NCI-H2171 treated with DMSO at 0.1 percent for 48 hours (cell line): ENCODE measurements around the gene TOP3A.
"Not testable (repeated sequence)": the region's sequence is repeated elsewhere in the genome, so short reads cannot be mapped to it uniquely, and the experiment has no call there.

ENCODE experiments used
- DNase-seq: peaks from one replicate; lab custom pipeline; 2025; lab: John Stamatoyannopoulos, UW

The TOP3A gene, protein sequence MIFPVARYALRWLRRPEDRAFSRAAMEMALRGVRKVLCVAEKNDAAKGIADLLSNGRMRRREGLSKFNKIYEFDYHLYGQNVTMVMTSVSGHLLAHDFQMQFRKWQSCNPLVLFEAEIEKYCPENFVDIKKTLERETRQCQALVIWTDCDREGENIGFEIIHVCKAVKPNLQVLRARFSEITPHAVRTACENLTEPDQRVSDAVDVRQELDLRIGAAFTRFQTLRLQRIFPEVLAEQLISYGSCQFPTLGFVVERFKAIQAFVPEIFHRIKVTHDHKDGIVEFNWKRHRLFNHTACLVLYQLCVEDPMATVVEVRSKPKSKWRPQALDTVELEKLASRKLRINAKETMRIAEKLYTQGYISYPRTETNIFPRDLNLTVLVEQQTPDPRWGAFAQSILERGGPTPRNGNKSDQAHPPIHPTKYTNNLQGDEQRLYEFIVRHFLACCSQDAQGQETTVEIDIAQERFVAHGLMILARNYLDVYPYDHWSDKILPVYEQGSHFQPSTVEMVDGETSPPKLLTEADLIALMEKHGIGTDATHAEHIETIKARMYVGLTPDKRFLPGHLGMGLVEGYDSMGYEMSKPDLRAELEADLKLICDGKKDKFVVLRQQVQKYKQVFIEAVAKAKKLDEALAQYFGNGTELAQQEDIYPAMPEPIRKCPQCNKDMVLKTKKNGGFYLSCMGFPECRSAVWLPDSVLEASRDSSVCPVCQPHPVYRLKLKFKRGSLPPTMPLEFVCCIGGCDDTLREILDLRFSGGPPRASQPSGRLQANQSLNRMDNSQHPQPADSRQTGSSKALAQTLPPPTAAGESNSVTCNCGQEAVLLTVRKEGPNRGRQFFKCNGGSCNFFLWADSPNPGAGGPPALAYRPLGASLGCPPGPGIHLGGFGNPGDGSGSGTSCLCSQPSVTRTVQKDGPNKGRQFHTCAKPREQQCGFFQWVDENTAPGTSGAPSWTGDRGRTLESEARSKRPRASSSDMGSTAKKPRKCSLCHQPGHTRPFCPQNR

DNA sequence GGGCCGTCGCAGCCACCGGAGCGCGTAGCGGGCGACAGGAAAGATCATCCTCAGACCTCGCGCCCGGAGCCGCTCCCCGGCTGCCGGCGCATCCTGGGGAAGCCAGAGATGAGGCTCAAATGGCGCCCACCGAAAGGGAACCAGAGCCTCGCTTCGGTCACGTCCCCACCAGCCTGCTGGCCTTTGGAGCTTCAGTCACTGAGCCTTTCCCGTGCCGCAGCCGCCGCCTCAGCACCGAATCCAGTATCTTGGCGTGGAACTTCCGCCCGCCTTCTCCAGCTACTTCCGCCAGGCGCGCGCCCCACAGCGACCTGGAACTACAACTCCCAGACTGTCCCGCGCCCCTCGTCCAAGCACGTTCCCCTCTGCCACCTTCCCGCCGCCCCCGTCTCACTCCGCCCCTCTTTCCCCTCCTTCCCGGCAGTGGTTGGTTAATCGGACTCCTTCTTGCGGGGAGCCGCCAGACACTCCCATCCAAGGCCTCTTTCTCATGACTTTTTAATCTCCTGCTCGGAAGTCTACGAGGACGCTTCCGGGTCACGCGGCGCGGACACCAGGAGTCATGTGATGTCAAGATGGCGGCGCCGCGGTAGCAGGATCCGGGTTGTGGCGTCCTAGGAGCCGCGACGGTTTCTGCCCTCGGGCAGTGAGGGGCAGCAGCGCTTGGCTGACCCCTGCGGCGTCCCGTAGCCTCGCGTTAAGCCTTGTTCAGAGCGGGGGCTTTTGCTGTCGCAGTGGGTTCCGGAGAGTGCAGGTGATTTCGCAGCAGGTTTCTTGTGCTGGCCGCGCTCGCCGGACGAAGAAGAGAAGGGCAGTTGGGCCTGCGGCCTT, at the start of gene TOP3A, which contains the start of gene SMCR8:
TOP3A (minus strand) TSS at position 264 of the 831 bp plus-strand sequence; CDS start at position 48, 216 bp downstream.
SMCR8 (plus strand) TSS at position 563 of the 831 bp plus-strand sequence. CDS start 497 bp downstream, outside the sequence.
- DNase-seq, result peak; percentile 98

DNA sequence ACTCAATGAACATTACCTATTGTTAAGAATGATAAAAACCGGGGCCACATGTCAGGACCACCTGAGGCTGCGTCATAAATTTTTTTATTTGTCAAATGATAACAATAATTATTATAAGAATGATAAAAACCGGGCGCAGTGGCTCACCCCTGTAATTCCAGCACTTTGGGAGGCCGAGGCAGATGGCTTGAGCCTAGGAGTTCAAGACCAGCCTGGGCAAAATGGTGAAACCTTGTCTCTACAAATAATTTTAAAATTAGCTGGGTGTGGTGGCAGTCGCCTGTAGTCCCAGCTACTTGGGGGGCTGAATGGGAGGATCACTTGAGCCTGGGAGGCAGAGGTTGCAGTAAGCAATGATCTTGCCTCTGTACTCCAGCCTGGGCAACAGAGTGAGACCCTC, 49.4 kb upstream of the TOP3A start:
- DNase-seq, result no peak

DNA sequence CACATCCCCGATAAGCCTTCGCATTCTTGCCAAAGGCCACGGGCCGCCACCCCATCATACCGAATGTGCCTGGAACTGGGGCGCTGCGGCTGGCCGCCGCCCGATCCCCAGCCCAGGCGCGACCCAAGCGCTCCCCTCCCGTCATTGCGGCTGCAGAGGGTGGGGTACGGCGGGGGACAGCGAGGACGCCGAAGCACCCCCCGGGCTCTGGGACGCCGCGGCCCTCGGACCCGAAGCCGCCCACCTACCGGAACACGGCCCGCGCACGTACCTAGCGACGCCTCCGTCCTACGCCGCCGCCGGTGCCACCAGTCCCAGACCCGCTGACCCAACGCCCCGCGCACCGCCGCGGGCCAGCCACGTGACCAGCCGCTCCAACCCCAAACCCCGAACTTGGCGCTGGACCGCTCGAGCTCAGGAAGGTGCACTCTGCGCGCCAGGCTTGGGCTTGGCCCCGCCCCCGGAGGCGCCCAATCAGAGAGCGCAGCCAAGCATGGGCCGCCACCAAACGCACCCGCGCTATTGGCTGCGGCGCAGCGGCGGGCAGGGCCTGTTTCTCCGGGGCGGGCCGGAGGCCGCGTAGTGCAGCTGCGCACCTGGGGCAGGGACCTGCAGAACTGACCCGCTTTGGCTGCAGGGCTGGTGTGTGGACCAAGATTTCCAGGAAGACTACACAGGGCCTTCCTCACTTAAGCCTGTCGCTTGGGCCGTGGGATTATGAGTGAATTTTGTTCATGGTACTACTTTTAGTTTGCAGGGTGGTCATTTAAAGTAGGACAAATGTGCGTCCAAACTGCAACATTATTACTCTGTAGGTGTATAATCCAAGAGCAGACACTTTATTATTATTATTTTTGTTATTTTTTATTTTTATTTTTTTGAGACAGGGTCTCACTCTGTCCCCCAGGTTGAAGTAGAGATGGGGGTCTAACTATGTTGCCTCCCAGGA, 48.6 kb upstream of the TOP3A start, which contains the start of gene SHMT1:
SHMT1 (minus strand) TSS at position 450 of the 949 bp plus-strand sequence. CDS start 7,569 bp downstream, outside the sequence.
- peak; percentile 89 for DNase-seq

DNA sequence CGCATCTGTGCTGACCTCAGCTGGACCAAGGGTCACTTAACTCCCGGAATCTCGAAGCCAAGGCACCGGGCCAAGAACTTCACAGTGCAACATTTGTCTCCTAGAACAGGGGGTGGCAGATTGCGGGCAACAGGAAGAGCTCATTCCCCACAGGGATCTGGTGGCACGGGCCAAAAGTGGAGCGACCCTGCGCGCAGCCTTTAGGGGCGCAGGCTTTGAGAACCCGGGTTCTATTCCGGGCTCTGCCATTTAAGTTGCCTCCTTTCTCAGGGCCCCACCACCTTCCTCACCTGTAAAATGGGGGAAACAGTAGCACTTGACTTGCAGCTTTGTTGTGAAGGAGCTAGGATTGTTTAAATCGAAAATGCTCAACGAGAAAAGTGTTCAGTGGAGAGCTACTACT, 47.9 kb upstream of the TOP3A start:
- peak; percentile 29 for DNase-seq

DNA sequence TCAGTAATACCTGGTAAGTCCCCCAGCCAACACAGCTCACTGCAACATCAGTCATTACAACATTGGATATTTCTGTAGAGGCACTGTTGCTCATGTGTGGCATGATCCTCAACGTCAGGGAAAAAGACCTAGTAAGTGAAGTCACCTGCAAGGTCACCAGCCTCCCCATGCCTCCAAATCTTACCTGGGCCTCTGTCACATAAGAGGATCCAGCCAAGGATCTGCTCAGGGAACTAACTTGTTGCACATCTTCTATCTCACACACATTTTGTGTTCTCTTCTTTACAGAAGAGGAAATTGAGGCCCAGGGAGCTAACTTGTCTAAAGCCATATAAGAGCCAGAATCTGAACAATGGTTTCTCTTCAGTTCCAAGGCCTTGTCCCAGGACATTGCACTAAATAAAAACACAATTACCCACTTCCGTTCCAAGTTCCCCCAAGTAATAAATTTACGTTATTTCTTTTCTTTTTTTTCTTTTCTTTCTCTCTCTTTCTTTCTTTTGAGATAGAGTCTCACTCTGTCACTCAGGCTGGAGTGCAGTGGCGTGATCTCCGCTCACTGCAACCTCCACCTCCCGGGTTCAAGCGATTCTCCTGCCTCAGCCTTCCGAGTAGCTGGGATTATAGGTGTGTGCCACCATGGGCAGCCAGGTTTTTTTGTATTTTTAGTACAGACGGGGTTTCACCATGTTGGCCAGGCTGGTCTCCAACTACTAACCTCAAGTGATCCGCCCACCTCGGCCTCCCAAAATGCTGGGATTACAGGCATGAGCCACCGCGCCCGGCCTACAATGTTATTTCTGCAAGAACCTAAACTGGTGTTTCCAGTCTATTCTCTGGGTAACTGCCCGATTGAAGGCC, 47.3 kb upstream of the TOP3A start:
- no peak for DNase-seq

DNA sequence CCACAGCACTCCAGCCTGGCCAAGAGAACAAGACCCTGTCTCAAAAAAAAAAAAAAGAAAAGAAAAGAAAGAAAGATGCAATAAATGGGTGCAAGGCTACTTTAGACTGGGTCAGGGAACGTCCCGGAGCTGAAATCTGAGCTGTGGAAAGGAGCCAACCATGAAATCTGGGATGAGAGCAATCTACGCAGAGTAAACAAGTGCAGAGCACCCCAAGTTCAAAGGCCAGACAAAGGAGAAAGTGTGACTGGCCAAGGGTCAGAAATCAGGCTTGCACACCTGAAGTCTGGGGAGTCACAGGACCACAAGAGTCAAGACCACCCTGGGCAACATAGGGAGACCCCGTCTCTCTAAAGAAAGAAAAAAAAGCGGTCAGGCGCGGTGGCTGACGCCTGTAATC, 45.7 kb upstream of the TOP3A start:
- DNase-seq, result no peak

DNA sequence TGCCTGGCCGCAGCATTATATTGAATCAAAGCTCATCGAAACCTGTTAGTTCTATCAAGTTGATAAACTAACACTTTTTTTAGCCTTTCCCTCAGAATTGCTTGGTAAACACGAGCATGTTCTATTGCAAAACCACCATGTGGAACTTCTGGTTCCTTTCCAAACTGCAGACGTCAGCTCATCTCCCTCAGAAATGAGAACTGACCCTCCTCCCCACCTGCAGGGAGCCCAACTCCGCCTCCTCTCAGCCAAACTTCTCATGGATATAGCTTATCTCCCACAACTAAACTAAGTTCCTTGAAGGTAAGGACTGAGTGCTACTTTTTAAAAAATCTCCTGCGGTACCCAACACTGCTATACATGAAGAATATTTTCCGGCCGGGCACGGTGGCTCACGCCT, 41.8 kb upstream of the TOP3A start:
- no peak for DNase-seq

DNA sequence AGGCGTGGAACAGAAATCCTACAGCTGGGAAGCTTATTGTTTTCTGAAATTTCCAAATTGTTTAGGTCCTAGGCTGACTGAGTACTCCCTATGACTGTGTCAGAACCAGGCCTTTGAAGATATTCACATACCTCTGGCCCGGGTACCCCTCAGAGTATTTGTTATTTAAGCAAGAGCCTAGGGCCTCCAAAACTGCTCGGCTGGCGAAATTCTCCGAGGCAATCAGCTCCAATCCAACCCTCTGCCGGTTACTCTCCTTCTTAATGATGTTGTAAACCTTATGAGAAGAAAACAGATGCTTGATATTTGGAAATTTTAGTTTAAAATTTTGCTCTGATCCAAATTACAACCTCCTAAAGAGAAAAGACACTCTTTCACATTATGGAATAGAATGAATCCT, 38.7 kb upstream of the TOP3A start:
- no peak for DNase-seq

DNA sequence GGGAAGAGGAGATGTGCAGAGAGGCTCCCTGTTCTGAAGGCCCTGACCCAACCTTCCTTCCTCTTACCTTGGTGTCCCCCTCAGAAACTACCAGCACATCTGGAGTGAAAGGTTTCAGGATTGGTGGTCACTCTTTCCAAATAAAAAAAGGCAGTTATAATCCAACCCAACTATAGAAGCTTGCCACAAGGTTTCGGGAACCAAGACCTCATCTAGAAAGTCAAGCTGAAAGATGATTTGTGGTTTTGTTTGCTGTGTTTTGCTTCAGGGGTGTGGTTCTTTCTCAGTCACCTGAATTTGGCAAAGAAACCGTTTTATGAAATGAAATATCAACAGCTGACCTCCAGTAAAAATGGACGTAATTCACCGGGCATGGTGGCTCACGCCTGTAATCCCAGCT, 29.2 kb upstream of the TOP3A start:
- DNase-seq, result no peak

DNA sequence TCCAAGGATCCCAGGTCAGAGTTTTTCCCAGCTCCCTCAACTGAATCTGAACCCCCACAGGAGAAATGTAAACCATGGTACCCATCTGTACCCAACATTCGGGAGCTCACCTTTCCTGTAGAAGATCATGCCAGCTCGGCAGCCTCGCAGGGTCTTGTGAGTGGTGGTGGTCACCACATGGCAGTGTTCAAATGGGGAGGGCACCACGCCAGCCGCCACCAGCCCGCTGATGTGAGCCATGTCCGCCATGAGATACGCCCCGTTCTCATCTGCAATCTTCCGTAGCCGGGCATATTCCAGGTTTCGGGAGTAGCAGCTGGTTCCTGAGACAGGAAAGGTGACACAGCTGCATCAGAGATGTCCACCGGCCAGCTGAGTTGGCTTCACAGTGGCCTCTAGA, 25.1 kb upstream of the TOP3A start:
- DNase-seq, result no peak

DNA sequence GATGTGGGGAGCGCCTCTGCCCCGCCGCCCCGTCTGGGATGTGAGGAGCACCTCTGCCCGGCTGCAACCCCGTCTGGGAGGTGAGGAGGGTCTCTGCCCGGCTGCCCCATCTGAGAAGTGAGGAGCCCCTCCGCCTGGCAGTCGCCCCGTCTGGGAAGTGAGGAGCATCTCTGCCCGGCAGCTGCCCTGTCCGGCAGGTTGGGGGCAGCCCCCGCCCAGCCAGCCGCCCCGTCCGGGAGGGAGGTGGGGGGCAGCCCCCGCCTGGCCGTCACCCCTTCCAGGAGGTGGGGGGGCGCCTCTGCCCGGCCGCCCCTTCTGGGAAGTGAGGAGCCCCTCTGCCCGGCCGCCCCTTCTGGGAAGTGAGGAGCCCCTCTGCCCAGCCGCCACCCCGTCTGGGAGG, 23.4 kb upstream of the TOP3A start:
- DNase-seq, result not testable (repeated sequence)

DNA sequence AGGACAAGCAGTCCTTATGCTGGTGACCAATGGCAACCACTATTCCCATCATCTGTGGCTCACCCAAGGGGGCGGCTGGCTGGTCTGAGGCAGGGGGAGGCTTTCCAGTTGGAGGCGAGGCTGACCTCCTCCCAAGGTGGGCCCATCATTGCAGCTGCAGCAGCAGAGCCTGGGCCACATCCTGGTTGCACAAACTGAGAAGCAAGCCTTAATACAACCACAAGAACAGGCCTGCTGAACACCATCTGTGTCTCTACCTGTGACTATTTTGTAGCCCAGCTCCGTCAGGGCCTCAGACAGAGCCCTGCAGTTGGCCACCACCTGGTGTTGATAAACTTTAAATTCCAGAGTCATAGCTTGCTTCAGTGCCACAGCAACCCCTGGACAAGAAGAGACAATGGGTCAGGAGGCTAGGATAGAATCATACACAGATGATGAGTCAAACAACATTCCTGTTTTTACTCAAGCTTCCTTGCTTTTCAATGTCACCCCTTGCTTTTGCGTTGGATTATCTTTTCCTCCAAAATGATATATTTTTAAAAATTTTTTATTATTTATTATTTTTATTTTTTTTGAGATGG, 18.2 kb upstream of the TOP3A start:
- no peak for DNase-seq

DNA sequence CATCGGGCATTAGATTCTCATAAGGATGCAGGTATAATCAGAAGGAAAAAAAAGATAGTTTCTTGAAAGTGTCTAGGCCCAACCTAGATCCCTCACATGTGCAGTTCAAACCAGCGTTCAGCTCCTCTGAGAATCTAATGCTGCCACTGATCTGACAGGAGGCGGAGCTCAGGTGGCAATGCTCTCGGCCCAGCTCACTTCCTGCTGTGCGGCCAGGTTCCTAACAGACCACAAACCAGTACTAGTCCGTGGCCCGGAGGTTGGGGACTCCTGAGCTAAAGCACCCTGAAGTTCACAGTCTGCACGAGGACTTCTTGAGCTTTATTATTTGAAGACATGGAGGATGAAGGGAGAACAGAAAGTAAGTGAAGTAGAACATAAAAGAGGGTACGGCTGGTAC, 17.1 kb upstream of the TOP3A start:
- DNase-seq, result no peak

DNA sequence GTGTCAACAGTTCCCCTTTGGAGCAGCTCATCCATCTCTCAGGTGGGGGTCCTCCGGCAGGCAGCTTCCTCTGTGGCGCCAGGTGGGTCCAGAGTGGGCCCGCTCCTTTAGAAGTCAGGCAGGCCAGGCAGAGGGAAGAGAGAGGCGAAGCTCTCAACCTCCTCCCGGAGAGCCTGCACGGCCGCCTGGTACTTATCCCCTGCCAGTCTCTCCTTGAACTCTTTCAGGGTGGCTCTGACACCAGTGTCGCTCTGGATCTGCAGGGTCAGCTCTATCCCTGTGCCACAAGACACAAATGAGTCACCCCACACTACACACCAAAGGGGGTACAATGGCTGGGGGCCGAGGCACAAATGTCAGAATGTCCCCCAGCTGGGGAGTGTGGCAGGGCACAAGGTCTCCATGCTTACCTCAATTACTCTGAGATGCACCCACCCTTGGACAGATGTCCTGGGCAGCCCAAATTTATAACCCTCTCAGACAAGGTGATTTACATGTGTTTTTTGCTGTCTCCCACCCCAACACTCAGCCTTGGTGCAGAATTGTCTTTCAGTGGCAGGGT, 13.9 kb upstream of the TOP3A start:
- DNase-seq, result no peak

DNA sequence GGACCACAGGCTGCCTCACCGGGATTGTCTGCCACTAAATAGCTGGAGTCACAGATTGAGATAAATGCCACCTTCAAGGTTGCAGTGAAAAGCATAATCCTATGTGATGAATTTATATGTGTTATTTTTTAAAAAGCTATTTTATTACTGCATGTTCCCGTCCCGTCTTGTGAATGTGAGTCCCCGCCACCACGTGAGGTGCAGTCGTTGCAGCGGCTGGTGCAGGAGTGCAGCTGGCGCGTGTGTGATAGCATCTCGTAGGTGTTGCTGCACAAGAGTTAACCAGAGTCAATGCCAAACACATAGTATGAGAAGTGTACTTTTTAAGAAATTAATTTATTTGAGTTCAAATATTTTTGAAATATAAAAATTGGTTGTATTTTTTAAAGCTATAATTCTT, 12.8 kb upstream of the TOP3A start:
- DNase-seq, result no peak

DNA sequence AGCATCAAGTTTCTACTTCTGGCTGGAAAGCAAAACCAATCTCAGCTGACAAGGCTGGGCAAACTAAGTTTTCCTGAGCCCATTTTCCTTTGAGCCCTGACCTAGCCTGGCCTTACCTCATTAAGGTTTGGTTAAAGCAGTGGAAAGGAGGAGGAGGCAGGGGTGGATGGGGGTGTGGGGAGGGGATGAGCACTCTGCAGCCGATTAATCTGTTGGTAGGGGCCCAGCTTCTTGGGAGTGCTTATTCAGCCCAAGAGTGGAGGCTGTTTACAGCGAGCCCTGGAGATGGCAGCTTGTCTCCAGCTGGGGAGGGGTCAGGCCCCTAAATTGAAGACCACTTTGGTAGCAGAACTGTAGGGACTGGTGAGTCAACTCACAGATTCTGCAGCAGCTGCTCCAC, 12.3 kb upstream of the TOP3A start:
- DNase-seq, result no peak

DNA sequence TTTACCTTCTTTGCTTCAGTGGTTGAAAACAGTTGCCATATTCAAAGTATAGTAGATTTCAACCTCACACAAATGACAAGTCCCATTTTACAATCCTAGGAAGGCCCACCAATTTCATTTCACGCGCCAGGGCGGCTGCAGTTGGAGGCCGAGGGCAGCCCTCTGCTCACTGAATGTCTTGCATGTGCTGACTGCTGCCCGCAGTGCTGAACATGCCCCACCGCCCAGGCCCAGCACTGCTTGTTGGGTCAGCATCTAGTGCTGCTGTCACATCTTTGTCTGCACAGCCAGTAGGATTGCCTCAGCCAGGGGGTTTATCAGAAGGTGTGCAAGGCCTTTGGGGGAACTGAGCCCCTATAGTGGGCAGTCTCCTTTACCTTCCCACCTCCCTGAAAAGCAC, 11.8 kb upstream of the TOP3A start:
- DNase-seq, result no peak

DNA sequence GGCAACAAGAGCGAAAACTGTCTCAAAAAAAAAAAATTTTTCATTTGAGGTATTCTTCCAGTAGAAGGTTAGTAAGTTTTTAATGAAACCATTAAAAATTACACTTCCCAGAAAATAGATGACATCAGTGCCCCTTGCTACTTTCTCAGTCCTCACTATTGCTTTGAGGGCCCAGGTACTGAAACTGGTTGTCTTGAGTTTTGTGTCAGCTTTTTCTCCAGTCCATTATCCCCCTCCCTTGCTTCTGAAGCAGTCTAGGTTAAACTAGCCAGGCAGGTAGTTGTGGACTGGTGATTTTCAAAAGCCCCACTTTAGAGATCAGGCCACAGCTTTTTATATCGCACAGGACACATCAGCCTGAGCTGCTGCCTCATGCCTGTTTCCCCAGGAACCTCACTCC, 11.2 kb upstream of the TOP3A start:
- no peak for DNase-seq
